Colonic mucosa (tissue), 4 donors: ENCODE data around the gene LAPTM5. TPM values are rescaled to one million over a fixed set of nuclear protein-coding genes. Genes with fewer than 3 reads are reported as not detected.

Experiments used
- DNase-seq: peaks from one replicate; pipeline ENCODE4 v3.0.0-alpha.2; 2020
- H3K27ac ChIP-seq: fragments of 200-600 bp; one replicate; pipeline ENCODE4 v1.8.0; 2021
- H3K27me3 ChIP-seq: fragments of 200-600 bp; one replicate; pipeline ENCODE4 v1.8.0; 2021
- H3K36me3 ChIP-seq: fragments of 200-600 bp; one replicate; pipeline ENCODE4 v1.8.0; 2021
- H3K4me1 ChIP-seq: fragments of 200-600 bp; one replicate; pipeline ENCODE4 v1.8.0; 2021; ENCODE audit warnings: mild to moderate bottlenecking
- H3K4me3 ChIP-seq: fragments of 200-600 bp; one replicate; pipeline ENCODE4 v1.8.0; 2021
- H3K9ac ChIP-seq, 2 donors: one replicate each; pipeline ENCODE4 v1.7.0; 2013; ENCODE audit warnings: control low read depth in 2 of 2, low read depth in 2 of 2, low read length in 2 of 2
- H3K9me3 ChIP-seq: fragments of 200-600 bp; one replicate; pipeline ENCODE4 v1.8.0; 2021
- intact Hi-C: fragments of 100-400 bp; cut with DNase I; formaldehyde crosslinking; loops from one replicate; pipeline ENCODE4 v1.14.1; 2022
- total RNA-seq, 2 donors: library from RNA; stranded (reverse); fragmentation: NEBNext Ultra II Directional in 1 of 2; extraction: Animal tissue kit (Norgen Biotek cat#: 25700) in 1 of 2; gene quantifications; one replicate each; pipeline ENCODE4 v1.2.1, GENCODE V29; 2021
- TF ChIP-seq, protein P1 (sequence below): fragments of 200-600 bp; IDR thresholded peaks from one replicate; pipeline ENCODE4 v1.8.0; 2022; ENCODE audit warnings: antibody characterized with exemption, mild to moderate bottlenecking
- donor health status: healthy.
- donor health status: DM: no; HTN: no; CAD: no.
- donor health status: DM: no; HTN: no; CAD: no.

LAPTM5 gene
- total RNA-seq, 2 donors from 2014 or later = 15.8 to 41.0 TPM

- H3K9ac ChIP-seq = no peak overlapping the region
- TF ChIP-seq, protein P1, sequence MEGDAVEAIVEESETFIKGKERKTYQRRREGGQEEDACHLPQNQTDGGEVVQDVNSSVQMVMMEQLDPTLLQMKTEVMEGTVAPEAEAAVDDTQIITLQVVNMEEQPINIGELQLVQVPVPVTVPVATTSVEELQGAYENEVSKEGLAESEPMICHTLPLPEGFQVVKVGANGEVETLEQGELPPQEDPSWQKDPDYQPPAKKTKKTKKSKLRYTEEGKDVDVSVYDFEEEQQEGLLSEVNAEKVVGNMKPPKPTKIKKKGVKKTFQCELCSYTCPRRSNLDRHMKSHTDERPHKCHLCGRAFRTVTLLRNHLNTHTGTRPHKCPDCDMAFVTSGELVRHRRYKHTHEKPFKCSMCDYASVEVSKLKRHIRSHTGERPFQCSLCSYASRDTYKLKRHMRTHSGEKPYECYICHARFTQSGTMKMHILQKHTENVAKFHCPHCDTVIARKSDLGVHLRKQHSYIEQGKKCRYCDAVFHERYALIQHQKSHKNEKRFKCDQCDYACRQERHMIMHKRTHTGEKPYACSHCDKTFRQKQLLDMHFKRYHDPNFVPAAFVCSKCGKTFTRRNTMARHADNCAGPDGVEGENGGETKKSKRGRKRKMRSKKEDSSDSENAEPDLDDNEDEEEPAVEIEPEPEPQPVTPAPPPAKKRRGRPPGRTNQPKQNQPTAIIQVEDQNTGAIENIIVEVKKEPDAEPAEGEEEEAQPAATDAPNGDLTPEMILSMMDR = no peak
- H3K9me3 ChIP-seq = no peaks in the 10 kb centered on the region
- intact Hi-C loops = no loop called here
- H3K4me3 ChIP-seq = no peak overlapping the region
- H3K4me1 ChIP-seq = no peaks in the 10 kb centered on the region
- DNase-seq = no peak
- no peaks in the 10 kb centered on the region for H3K36me3 ChIP-seq
- H3K27ac ChIP-seq = no peak overlapping the region
- H3K27me3 ChIP-seq = no peaks in the 10 kb centered on the region
Observed at GRCh38 chr1:30785714-30786113, 28.1 kb upstream of the LAPTM5 start.

- Histone ChIP-seq H3K27me3 (no peaks in the 10 kb centered on the region), H3K9me3 (no peaks in the 10 kb centered on the region), H3K4me1 (no peaks in the 10 kb centered on the region), H3K4me3 (no peak overlapping the region), H3K9ac (no peak overlapping the region), H3K36me3 (no peaks in the 10 kb centered on the region), H3K27ac (no peak overlapping the region)
- no peak for DNase-seq
- TF ChIP-seq, protein P1 = no peak
- intact Hi-C loops = no loop called here
Observed at GRCh38 chr1:30785181-30785580, 27.6 kb upstream of the LAPTM5 start.

GRCh38 chr1:30783256-30783915 is 25.8 kb upstream of the LAPTM5 start:
- Histone ChIP-seq H3K36me3 (no peaks in the 10 kb centered on the region), H3K9ac (peak overlapping the region in 1 of 2 donors; percentile 9), H3K4me3 (no peak overlapping the region), H3K27me3 (no peaks in the 10 kb centered on the region), H3K27ac (no peak overlapping the region), H3K9me3 (no peaks in the 10 kb centered on the region), H3K4me1 (no peaks in the 10 kb centered on the region)
- TF ChIP-seq, protein P1 = no peak
- DNase-seq = no peak
- intact Hi-C loops = loop anchor here (5.0 kb wide), 1 partner anchor 129 kb away; no protein-coding TSS in a partner anchor

GRCh38 chr1:30782361-30783255 is 25.0 kb upstream of the LAPTM5 start:
- peak overlapping the region; percentile 9 to 44 for H3K9ac ChIP-seq
- intact Hi-C loops = loop anchor here (5.0 kb wide), 1 partner anchor 130 kb away; no protein-coding TSS in a partner anchor

GRCh38 chr1:30781906-30782305 is 24.3 kb upstream of the LAPTM5 start:
- TF ChIP-seq, protein P1 = no peak
- H3K4me1 ChIP-seq = no peaks in the 10 kb centered on the region
- no peaks in the 10 kb centered on the region for H3K9me3 ChIP-seq
- H3K36me3 ChIP-seq = no peaks in the 10 kb centered on the region
- H3K27me3 ChIP-seq = no peaks in the 10 kb centered on the region
- H3K27ac ChIP-seq = no peak overlapping the region
- intact Hi-C loops = loop anchor here (5.0 kb wide), 1 partner anchor 130 kb away; no protein-coding TSS in a partner anchor
- H3K9ac ChIP-seq = no peak overlapping the region
- no peak for DNase-seq
- H3K4me3 ChIP-seq = no peak overlapping the region

More at GRCh38 chr1:30782361-30783255, 25.0 kb upstream of the LAPTM5 start:
- DNase-seq = peak; percentile 75
- H3K4me1 ChIP-seq = no peaks in the 10 kb centered on the region
- no peaks in the 10 kb centered on the region for H3K36me3 ChIP-seq
- no peak overlapping the region for H3K27ac ChIP-seq
- no peaks in the 10 kb centered on the region for H3K27me3 ChIP-seq
- H3K4me3 ChIP-seq = no peak overlapping the region
- TF ChIP-seq, protein P1 = peak; percentile 64
- no peaks in the 10 kb centered on the region for H3K9me3 ChIP-seq
